GM21381 (cell line): Measurements from ENCODE around the gene LIPC.

Source experiments
- ATAC-seq: cut with Tn5 transposase; IDR thresholded peaks from one replicate; pipeline ENCODE4 v1.9.1; 2021; ENCODE audit warnings: mild to moderate bottlenecking, moderate library complexity; ENCODE audit not compliant: unreplicated experiment

Gene LIPC

GRCh38 chr15:58571491-58571890 is 139.7 kb downstream of the LIPC start:
- ATAC-seq: no peak

- ATAC-seq: no peak
Observed at GRCh38 chr15:58572521-58572920, 140.7 kb downstream of the LIPC start.

- no peak for ATAC-seq
Observed at GRCh38 chr15:58573270-58573669, 141.5 kb downstream of the LIPC start.

DNA sequence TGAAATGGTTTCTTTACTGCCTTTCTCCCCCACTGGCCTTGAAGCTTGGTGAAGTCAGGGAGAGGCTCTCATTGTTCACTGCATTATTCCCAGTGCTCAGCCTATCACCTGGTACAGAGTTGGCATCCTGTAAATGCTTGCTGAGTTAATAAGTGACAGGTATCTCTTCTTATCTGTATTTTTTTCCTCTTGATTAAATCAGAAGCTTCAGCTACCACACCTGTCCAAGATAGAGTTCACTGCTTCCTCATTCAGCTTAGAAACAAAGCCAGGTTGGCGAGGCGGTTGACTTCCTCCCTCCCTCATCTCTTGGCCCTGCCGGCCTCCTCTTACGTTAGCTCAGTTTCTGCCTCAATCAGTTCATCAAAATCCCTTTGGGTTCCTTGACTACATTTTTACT is 142.8 kb downstream of the LIPC start:
- no peak for ATAC-seq

DNA sequence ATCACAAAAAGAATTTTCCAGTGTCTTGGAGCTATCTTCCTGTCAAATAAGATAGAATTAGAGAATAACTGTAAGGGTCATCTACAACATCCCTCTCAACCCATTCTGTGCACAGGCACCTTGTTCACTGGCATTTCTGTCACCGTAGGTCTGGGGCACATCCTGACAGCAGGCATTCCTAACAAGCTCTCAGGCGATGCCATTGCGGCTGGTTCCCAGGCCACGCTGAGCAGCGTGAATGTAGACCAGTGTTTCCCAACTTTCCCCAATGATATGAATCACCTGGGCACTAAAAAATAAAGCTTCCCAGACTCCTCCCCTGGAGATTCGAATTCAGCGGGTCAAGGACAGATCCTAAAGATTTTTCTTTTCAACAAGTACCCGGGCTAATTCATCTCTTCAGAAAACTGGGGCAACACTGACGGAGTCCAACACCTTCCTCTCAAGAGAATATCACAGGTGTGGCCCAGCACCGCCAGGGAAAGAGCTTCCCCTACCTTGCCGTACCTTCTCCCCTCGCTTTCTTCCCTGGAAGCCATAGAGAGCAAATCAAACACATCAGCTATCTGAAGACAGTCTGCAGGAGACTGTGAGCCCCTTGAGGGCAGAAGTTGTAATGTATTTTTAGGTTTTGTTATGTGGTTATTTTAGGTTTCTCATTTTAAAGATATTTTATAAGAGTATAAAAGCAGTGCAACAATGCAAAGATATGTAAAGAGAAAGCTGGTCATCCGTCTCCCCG is 143.4 kb downstream of the LIPC start:
- no peak for ATAC-seq

DNA sequence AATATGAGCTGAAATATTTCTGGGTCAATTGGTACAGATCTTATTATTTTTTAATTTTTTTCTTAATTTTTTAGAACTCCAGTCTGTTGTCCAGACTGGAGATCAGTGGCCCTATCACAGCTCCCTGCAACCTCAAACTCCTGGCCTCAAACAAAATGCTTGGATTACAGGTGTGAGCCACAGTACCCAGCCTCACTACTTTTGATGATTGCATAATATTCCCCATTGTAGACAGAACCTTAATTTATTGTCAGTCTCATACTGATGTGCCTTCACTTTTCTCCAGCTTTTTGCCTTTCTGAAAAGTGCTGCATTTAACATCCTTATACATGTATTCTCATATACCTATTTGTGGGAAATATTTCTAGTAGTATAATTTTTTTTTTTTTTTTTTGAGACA is 144.9 kb downstream of the LIPC start:
- ATAC-seq: no peak

GRCh38 chr15:58582160-58582559 is 150.4 kb downstream of the LIPC start:
- ATAC-seq: no peak

GRCh38 chr15:58583171-58583908 is 151.5 kb downstream of the LIPC start:
- no peak for ATAC-seq

- no peak for ATAC-seq
Observed at GRCh38 chr15:58584789-58585461, 153.1 kb downstream of the LIPC start.

DNA sequence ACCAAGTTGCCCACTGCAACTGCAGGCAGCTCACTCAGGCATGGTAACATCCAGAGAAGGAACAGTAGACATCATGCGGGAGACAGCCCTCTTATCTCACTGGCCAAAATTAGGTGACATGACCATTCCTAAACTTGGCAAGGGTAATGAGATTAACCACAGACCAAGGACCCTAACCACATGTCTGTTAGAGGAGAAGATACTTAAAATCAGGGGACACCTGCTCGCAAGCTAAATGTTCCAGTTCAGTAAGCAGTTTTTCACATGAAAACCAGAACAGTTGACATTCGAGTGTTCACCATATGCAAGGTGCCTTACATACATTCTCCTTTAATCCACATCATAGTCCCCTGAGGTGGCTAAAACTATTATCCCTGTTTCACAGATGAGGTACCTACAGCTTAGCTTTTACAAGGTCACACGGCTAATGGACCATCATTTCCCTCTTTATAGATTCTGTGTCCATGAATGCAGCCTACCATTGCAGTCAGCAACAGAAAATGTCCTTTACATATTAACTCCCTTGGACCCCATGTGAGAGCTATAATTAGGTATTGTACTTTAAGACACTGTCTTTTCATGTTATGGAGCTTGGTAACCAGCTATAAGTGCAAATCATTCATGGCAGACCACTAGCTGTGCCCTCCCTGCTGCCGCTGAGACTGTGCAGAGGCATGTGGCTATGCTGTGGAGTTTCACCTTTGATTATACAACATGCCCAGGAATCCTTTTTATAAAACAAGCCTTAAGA is 154.1 kb downstream of the LIPC start:
- ATAC-seq: no peak

DNA sequence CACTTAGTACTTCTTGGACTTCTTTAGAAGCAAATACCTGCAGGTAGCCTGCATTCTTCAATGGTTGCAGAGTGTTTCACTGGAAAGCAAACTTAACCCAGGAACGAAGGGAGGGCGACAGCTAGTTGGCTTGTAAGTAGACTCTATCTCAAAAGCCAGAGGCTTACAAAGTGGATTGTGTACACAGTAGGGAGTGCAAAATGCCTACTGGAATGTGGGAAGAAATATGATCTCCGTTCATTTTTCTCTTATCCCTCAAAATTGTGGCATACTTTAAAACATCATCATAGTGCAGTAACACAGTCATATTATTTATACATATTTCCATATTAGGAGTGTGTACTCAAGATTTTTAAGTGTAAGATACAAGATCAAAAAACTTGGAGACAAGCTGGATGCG is 155.7 kb downstream of the LIPC start:
- no peak for ATAC-seq

DNA sequence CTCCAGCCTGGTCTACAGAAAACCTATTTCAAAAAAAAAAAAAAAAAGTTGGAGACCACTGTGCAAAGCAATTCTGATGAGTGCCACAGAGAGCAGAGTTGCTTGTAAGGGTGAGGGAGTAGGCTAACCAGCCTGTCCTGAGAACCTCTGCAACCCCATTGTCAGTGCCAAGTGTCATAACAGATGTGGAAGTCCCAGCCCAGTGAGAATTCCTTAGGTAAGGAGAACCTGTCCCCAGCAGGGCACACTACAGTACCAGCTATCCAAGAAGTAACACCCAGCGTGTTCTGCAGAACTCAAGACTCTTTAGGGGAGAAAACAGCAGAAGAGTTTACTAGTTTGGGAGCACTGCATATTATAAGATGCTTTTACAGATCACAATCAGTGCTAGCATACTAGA is 156.3 kb downstream of the LIPC start:
- no peak for ATAC-seq

GRCh38 chr15:58589047-58589446 is 157.3 kb downstream of the LIPC start:
- ATAC-seq: no peak

DNA sequence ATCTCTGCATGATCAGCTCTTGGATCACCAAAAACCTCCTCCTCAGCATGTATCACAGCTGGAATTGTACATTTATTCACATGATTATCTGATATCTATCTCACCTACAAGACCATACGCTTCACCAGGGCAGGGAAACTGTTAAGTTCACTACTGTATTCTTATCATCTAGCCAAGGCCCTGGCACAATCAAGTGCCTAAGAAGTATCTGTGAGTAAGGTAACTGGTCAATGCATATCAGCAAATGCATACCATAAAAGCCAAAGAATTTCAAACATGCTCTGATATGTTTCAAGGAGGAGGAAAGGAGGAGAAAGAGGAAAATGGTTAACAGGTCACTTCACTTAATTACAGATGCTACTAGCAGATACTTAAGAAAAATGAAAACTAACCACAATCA is 158.4 kb downstream of the LIPC start:
- no peak for ATAC-seq

GRCh38 chr15:58590926-58591325 is 159.1 kb downstream of the LIPC start:
- ATAC-seq: no peak

DNA sequence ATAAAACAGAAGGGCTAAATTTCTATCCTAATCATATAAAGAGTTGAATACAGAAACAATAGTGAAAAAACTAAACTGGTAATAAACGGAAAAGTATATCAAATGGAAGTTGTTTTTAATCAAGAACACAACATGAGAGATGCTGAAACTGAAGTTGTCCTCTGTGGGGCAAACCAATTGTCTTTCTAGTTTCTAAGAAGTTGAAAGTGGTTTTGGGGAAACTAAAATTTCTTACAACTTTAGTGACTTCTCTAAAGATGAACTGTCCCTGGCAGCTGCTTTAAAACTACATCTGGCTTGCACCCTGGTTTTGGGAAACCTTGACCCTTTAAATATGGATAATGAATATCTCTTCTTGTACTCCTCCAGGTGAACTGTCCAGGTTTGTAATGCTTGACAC is 162.1 kb downstream of the LIPC start:
- ATAC-seq: no peak

GRCh38 chr15:58594898-58595297 is 163.1 kb downstream of the LIPC start:
- ATAC-seq: no peak

DNA sequence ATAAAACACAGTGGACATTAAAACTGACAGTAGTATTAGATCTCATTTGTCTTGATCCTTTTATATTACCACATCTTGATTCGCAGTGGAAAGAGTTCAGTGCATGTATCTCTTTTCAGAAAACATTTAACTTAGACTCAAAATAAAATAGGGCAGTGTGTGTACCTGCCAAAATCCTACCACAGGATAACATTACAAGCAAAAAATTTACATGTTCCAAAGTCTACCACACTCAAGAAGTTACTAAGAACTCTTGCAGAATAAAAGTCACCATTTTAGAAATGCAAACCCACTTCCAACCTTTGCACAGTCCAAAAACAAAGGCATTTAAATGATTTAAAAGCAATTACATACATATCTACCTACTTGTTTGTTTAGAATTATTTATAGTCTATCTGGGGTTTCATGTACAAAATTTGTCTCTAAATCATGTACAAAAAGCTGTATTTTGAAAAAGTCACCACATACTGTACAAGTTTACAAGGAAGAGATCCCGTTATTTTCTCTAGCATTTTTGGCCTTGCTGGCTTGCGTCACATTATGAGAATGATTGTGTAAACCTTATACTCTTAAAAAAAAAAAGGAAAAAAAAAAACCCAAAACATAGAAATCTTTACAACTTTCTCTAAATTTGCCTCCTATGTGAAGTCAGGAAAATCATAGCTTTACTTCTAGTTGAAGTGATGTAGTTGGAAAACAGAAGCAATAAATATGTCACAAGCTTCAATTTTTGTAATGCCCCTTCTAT is 163.9 kb downstream of the LIPC start:
- ATAC-seq: no peak

- no peak for ATAC-seq
Observed at GRCh38 chr15:58597943-58598828, 166.4 kb downstream of the LIPC start.

DNA sequence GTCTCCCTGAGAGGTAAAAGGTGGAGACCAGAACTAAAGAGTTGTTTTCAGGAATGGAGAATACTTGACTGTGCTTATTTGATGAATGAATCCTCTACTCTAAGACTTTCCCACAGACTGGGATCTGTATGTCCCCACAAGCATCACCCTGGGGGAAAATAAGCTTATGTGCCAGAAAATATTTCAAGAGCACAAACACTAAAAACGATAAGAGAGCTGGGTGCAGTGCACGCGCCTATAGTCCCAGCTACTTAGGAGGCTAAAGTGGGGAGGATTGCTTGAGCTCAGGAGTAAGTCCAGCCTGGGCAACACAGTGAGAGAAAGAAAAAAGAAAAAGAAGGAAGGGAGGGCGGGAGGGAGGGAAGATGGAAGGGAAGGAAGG is 167.0 kb downstream of the LIPC start:
- no peak for ATAC-seq
